ENCODE measurements around the gene CHAC1. TPM values are rescaled to one million over a fixed set of nuclear protein-coding genes. Genes with fewer than 3 reads are reported as not detected.

Gene CHAC1
- total RNA-seq, 4 donors from 2014 or later = 0.66 to 1.6 (median 1.2) TPM; not detected in 1

GRCh38 chr15:40957041-40957555 lies 3.8 kb downstream of the CHAC1 start:
- no peak for TF ChIP-seq CTCF (IDR thresholded peaks at IDR 0.05; ENCODE audit: low read depth)

GRCh38 chr15:40957581-40958051 lies 4.3 kb downstream of the CHAC1 start:
- TF ChIP-seq CTCF (IDR thresholded peaks at IDR 0.05; ENCODE audit: low read depth) = no peak

- no peak for TF ChIP-seq CTCF (IDR thresholded peaks at IDR 0.05; ENCODE audit: low read depth)
Observed at GRCh38 chr15:40958146-40958545, 4.9 kb downstream of the CHAC1 start.

GRCh38 chr15:40958723-40959122 lies 5.5 kb downstream of the CHAC1 start:
- TF ChIP-seq CTCF (IDR thresholded peaks at IDR 0.05; ENCODE audit: low read depth) = no peak

GRCh38 chr15:40959331-40960141 lies 6.3 kb downstream of the CHAC1 start:
- TF ChIP-seq CTCF (IDR thresholded peaks at IDR 0.05; ENCODE audit: low read depth) = no peak

- TF ChIP-seq CTCF (IDR thresholded peaks at IDR 0.05; ENCODE audit: low read depth) = no peak
Observed at GRCh38 chr15:40960151-40960885, 7.0 kb downstream of the CHAC1 start.

GRCh38 chr15:40960925-40961324 lies 7.7 kb downstream of the CHAC1 start:
- TF ChIP-seq CTCF (IDR thresholded peaks at IDR 0.05; ENCODE audit: low read depth) = no peak

Data from subcutaneous adipose tissue (tissue), 4 donors.